Activated T-cell treated with anti-CD3 and anti-CD28 coated beads, Interleukin-2, amount 50 U/mL, for 24 hours (primary cell): ENCODE results near the gene PNPLA7.
A peak's percentile ranks its signal among the peaks of the same experiment; 100 is the strongest.
"Not testable (repeated sequence)": the region's sequence is repeated elsewhere in the genome, so short reads cannot be mapped to it uniquely, and the experiment has no call there.

ENCODE experiments used
- DNase-seq: peaks from one replicate; pipeline ENCODE4 v3.0.0-alpha.2; 2020
- H3K27ac Mint-ChIP-seq: 2 replicates; pipeline ENCODE4 v1.8.0; 2020; ENCODE audit warnings: mild to moderate bottlenecking, mixed read lengths
- H3K27me3 Mint-ChIP-seq: 2 replicates; pipeline ENCODE4 v1.8.0; 2020; ENCODE audit warnings: mixed read lengths
- H3K36me3 Mint-ChIP-seq: 2 replicates; pipeline ENCODE4 v1.8.0; 2020; ENCODE audit warnings: low read depth, mixed read lengths
- H3K4me1 Mint-ChIP-seq: 2 replicates; pipeline ENCODE4 v1.8.0; 2020; ENCODE audit warnings: low read depth, mixed read lengths
- H3K4me3 Mint-ChIP-seq: 2 replicates; pipeline ENCODE4 v1.8.0; 2020; ENCODE audit warnings: mild to moderate bottlenecking, moderate library complexity, mixed read lengths
- H3K9me3 Mint-ChIP-seq: 2 replicates; pipeline ENCODE4 v1.8.0; 2020; ENCODE audit warnings: mixed read lengths

PNPLA7 gene

DNA sequence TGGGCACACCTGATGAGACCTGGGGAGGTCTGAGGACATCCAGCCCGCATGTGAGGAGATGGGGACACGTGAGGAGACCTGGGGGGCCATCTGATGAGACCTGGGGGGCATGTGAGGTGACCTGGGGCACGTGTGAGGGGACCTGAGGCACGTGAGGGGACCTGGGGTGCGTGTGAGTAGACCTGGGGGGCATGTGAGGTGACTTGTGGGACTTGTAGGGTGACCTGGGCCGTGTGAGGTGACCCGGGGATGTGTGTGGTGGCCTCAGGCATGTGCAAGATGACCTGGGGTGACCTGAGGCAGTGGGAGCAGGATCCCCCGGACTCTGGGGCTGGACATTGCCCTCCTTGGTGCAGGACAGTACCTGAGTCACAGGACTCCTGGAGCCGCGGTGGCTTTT lies 30.6 kb downstream of the PNPLA7 start:
- Mint-ChIP-seq H3K27me3 (no peaks in the 10 kb centered on the region), H3K4me1 (no peaks in the 10 kb centered on the region), H3K36me3 (no peaks in the 10 kb centered on the region), H3K4me3 (no peak overlapping the region), H3K27ac (no peak overlapping the region), H3K9me3 (no peaks in the 10 kb centered on the region)
- no peak for DNase-seq

DNA sequence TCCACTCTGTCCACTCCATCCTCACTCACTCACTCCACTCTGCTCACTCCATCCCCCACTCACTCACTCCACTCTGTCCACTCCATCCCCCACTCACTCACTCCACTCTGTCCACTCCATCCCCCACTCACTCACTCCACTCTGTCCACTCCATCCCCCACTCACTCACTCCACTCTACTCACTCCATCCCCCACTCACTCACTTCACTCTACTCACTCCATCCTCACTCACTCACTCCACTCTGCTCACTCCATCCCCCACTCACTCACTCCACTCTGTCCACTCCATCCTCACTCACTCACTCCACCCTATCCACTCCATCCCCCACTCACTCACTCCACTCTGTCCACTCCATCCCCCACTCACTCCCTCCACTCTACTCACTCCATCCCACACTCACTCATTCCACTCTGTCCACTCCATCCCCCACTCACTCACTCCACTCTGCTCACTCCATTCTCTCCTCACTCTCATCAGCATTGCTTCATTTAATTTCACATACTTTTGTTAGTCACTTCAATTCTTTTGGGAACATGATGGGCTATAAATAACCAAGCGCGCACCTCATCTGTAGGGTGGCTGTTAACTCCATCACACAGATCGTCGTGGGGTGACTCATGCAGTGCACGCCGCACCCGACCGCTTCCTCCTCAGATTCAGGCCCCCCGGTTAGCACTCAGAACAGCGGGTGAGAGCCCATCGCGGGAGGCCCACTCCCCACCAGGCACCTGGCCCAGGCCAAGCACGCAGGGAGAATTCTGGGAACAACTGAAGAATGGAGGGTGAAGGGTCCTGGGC lies 31.3 kb downstream of the PNPLA7 start:
- not testable (repeated sequence) for H3K4me3 Mint-ChIP-seq, H3K27ac Mint-ChIP-seq, H3K4me1 Mint-ChIP-seq, H3K27me3 Mint-ChIP-seq, H3K9me3 Mint-ChIP-seq, H3K36me3 Mint-ChIP-seq, DNase-seq

DNA sequence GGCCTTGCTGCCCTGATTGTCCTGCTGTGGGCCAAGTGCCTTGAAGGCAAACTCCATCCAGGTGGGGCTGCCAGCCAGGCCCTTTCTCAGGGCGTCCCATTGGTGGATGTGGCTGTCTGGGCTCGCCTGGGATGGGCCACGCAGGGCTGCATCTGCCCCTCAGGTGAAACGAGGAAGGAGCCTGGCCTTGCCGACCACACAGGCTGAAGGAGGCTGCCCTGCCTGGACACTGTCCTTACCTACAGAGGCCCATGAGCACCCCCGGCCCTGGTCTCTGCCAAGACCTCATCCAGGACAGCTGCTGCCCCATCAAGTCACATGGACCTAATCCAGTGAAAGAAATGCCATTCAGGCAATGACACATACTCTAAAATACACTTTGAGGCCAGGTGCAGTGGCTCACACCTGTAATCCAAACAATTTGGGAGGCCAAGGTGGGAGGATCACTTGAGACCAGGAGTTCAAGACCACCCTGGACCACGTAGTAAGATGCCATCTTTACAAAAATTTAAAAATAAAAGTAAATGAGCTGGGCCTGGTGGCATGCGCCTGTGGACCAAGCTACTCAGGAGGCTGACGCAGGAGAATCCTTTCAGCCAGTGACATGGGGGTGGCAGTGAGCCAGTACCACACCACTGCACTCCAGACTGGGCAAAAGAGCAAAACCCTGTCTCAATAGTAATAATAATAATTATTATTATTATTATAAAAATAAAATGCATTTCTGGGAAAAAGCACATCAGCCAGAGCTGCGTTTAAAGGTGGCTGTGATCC lies 33.9 kb downstream of the PNPLA7 start:
- Mint-ChIP-seq H3K27ac (no peak overlapping the region), H3K4me3 (no peak overlapping the region), H3K27me3 (no peaks in the 10 kb centered on the region), H3K36me3 (no peaks in the 10 kb centered on the region), H3K9me3 (no peaks in the 10 kb centered on the region), H3K4me1 (peaks cover 2% of the 10 kb centered on the region)
- DNase-seq = no peak

DNA sequence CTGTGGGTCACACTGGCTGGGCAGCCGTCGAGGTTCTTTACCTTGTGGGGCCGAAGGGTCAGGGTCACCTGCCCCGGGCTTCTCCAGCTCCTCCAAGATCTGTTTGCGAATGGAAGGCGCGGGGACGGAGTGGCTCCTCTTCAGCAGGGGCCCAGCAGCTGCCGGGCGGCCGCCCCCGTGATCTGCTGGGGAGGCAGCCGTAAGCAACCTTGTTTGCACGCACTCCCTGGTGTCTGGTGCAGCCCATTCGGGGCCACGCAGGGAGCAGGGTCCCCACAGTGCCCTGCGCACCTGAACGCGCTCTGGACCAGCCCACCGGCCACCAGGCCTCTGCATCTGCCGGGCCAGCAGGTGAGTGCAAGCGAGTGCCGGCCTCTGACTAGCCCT lies 34.9 kb downstream of the PNPLA7 start:
- H3K4me1 Mint-ChIP-seq = peaks cover 2% of the 10 kb centered on the region

DNA sequence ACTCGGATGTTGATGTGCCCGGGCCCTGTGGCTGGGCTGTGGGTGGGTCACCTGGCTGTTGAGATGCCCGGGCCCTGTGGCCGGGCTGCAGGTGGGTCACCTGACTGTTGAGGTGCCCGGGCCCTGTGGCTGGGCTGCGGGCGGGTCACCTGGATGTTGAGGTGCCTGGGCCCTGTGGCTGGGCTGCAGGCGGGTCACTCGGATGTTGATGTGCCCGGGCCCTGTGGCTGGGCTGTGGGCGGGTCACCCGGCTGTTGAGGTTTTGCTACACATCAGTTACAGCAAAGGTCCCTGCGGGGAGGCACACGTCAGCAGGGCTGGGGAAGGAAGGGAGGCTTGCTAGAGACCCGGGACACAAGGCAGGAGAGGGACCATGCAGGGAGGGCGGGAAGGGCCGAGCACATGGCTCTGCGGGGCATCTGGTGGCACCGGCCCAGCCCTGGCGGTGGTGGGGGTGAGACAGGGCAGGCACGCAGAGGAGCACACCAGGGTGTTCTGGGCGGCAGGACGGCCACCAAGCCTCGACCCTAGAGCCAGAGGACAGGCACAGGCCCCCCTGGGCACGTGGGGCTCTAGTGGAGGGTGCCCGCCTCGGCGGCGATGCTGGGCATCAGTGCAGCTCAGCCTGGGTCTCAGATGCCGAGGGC lies 35.4 kb downstream of the PNPLA7 start:
- Mint-ChIP-seq H3K27ac (no peak overlapping the region), H3K4me1 (peaks cover 2% of the 10 kb centered on the region), H3K9me3 (no peaks in the 10 kb centered on the region), H3K4me3 (no peak overlapping the region), H3K36me3 (no peaks in the 10 kb centered on the region), H3K27me3 (no peaks in the 10 kb centered on the region)
- DNase-seq = no peak

More for the DNA sequence above, 34.9 kb downstream of the PNPLA7 start:
- Mint-ChIP-seq H3K4me3 (no peak overlapping the region), H3K27me3 (no peaks in the 10 kb centered on the region), H3K36me3 (no peaks in the 10 kb centered on the region), H3K27ac (no peak overlapping the region), H3K9me3 (no peaks in the 10 kb centered on the region)
- no peak for DNase-seq

DNA sequence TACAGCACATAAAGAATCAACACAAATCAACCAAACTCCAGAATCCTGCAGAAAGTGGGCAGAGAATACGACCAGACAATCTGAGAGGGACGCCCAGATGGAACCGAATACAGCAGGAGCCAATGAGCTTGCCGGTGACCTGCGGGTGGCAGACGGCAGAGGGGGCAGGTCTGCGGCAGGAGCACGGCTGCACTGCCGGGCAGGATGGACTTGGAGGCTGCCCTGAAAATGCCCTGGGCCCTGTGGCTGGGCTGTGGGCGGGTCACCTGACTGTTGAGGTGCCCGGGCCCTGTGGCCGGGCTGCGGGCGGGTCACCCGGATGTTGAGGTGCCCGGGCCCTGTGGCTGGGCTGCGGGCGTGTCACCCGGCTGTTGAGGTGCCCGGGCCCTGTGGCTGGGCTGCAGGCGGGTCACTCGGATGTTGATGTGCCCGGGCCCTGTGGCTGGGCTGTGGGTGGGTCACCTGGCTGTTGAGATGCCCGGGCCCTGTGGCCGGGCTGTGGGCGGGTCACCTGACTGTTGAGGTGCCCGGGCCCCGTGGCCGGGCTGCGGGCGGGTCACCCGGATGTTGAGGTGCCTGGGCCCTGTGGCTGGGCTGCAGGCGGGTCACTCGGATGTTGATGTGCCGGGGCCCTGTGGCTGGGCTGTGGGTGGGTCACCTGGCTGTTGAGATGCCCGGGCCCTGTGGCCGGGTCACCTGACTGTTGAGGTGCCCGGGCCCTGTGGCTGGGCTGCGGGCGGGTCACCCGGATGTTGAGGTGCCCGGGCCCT lies 36.2 kb downstream of the PNPLA7 start:
- not testable (repeated sequence) for H3K36me3 Mint-ChIP-seq, H3K4me3 Mint-ChIP-seq, H3K4me1 Mint-ChIP-seq

DNA sequence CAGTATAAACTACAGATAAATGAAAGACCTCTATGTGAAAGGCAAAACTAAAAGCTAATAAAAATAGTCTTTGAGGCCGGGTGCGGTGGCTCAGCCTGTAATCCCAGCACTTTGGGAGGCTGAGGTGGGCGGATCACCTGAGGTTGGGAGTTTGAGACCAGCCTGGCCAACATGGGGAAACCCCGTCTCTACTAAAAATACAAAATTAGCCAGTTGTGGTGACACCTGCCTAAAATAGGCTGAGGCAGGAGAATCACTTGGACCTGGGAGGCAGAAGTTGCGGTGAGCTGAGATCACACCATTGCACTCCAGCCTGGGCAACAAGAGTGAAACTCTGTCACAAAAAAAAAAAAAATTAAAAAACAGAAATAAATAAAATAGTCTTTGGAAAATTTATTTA lies 37.1 kb downstream of the PNPLA7 start:
- H3K27ac Mint-ChIP-seq, DNase-seq, H3K9me3 Mint-ChIP-seq, H3K36me3 Mint-ChIP-seq, H3K4me1 Mint-ChIP-seq, H3K4me3 Mint-ChIP-seq, H3K27me3 Mint-ChIP-seq: not testable (repeated sequence)

More for the DNA sequence above, 36.2 kb downstream of the PNPLA7 start:
- not testable (repeated sequence) for H3K27me3 Mint-ChIP-seq, DNase-seq, H3K9me3 Mint-ChIP-seq
- H3K27ac Mint-ChIP-seq = peak overlapping the region; percentile 2

DNA sequence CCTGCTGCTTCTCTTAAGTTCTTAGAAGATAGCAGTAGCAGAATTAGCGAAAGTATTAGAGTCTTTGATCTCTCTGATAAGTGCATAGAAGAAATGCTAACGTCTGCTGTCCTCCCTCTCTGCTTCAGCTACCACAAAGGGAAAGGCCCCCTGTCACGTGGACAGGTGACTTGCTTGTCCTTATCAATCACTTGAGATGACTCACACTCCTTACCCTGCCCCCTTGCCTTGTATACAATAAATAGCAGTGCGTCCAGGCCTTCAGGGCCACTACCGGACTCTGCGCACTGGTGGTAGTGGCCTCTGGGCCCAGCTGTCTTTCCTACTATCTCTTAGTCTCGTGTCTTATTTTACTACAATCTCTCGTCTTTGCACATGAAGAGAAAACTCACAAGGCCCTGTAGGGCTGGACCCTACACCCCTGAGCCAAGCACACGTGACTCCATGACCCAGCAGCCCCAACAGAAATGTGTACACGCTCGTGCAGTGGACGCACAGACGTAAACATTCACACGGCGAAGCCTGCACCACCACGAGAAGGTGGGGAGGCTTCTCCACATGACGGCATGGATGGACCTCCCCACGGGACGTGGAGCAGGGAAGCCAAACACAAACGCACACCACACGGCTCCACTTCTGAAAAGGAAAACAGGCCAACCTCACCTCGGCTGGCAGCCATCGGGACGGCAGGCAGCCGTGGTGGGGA lies 38.3 kb downstream of the PNPLA7 start:
- no peaks in the 10 kb centered on the region for H3K27me3 Mint-ChIP-seq
- no peaks in the 10 kb centered on the region for H3K36me3 Mint-ChIP-seq
- H3K9me3 Mint-ChIP-seq = no peaks in the 10 kb centered on the region
- no peak overlapping the region for H3K27ac Mint-ChIP-seq
- no peak for DNase-seq
- H3K4me3 Mint-ChIP-seq = no peak overlapping the region
- peaks cover 2% of the 10 kb centered on the region for H3K4me1 Mint-ChIP-seq

DNA sequence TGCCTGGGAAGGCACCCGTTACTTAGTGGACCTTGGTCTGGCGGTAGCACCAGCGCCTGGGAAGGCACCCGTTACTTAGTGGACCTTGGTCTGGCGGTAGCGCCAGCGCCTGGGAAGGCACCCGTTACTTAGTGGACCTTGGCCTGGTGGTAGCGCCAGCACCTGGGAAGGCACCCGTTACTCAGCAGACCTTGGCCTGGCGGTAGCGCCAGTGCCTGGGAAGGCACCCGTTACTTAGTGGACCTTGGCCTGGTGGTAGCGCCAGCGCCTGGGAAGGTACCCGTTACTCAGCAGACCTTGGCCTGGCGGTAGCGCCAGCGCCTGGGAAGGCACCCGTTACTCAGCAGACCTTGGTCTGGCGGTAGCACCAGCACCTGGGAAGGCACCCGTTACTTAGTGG lies 39.1 kb downstream of the PNPLA7 start:
- not testable (repeated sequence) for H3K9me3 Mint-ChIP-seq, DNase-seq, H3K4me1 Mint-ChIP-seq, H3K27me3 Mint-ChIP-seq, H3K27ac Mint-ChIP-seq, H3K36me3 Mint-ChIP-seq, H3K4me3 Mint-ChIP-seq

DNA sequence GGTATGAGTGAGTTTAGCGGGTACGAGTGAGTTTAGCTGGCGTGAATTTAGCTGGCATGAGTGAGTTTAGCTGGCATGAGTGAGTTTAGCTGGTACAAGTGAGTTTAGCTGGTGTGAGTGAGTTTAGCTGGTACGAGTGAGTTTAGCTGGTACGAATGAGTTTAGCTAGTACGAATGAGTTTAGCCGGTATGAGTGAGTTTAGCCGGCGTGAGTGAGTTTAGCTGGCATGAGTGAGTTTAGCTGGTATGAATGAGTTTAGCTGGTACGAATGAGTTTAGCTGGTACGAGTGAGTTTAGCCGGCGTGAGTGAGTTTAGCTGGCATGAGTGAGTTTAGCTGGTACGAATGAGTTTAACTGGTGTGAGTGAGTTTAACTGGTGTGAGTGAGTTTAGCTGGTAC lies 41.0 kb downstream of the PNPLA7 start:
- Mint-ChIP-seq H3K4me1 (peaks cover 2% of the 10 kb centered on the region), H3K4me3 (no peak overlapping the region), H3K36me3 (no peaks in the 10 kb centered on the region), H3K27me3 (no peaks in the 10 kb centered on the region), H3K27ac (no peak overlapping the region), H3K9me3 (no peaks in the 10 kb centered on the region)
- no peak for DNase-seq

DNA sequence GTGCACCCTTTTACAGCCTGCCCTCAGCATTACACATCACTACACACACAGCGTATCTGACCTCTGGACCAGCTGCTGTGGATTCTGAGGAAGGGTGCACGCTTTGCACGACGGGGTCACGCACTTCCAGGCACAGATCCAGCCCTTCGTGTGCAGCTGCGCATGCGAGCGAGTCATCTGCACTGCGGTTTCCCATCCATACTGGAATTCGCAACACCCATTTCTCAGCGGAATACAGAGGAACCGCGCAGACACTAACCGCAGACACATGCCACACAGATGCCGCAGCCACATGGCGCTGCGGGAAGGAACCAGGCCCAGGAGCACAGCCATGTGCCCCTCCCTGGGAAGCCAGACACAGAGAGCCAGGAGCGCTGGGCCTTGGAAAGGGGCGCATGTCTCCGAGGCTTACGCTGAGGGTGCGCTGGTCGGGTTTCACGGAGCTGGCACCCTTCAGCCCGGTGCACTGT lies 43.5 kb downstream of the PNPLA7 start:
- DNase-seq = no peak
- H3K36me3 Mint-ChIP-seq = no peaks in the 10 kb centered on the region
- H3K27me3 Mint-ChIP-seq = no peaks in the 10 kb centered on the region
- no peaks in the 10 kb centered on the region for H3K9me3 Mint-ChIP-seq
- no peak overlapping the region for H3K4me3 Mint-ChIP-seq
- H3K27ac Mint-ChIP-seq = no peak overlapping the region
- H3K4me1 Mint-ChIP-seq = peaks cover 2% of the 10 kb centered on the region

DNA sequence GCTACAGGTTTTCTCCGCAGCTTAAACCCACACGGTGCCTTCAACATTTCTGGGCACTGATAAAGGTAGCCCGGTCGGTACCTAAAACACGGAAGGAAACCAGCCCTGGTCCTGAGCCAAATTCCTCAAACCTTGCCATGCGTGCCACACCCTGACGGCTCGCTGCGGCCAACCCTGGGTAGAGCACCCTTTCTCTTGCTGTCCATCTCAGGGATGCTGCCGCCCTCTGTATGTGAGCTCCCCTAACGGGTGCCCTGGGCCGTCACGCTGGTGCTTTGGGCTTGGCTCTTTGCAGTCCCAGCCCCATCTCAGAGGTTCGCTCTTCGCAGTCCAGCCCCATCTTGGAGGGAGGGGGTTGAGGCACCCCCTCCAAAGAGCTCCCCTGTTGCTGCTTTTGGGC lies 43.9 kb downstream of the PNPLA7 start:
- DNase-seq = no peak

DNA sequence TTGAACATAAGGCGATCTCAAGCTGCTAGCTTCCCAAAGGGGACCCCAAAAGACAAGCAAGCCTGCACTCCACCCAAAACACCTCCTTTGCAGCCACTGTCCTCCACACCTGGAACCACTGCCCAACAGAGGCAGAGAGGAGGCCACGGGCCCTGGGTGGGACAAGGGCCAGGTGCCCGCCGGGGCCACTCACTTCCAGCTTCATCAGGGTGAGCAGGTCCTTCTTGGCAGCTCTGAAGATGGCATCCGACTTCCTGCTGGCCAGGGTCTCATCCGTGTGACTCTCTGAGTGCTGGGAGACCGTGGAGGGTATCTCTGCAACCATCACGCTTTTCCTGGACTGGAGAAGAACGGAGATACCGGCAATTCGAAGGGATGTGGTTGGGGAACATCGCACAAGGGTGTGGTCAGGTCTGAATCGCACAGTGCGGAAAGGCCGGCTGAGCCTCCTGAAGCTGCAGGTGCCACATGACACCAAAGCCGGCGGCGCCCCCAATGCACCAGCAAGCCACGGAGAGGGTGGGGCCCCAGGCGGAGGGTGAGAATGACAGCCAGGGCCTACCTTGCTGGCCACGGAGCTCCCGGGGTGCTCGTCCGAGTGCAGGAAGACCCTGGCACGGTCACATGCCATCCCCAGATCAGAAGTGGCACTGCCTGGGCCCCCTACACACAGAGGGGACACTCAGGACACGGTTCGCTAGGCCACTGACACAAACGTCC lies 44.6 kb downstream of the PNPLA7 start:
- Mint-ChIP-seq H3K27me3 (no peaks in the 10 kb centered on the region), H3K9me3 (no peaks in the 10 kb centered on the region), H3K27ac (no peak overlapping the region), H3K4me3 (no peak overlapping the region), H3K4me1 (peaks cover 2% of the 10 kb centered on the region), H3K36me3 (no peaks in the 10 kb centered on the region)
- DNase-seq = no peak

More for the DNA sequence above, 43.9 kb downstream of the PNPLA7 start:
- Mint-ChIP-seq H3K27ac (no peak overlapping the region), H3K4me1 (peaks cover 2% of the 10 kb centered on the region), H3K27me3 (no peaks in the 10 kb centered on the region), H3K9me3 (no peaks in the 10 kb centered on the region), H3K4me3 (no peak overlapping the region), H3K36me3 (no peaks in the 10 kb centered on the region)
